DOHH2 (cell line): ENCODE results near the gene SCIN.
A peak's percentile ranks its signal among the peaks of the same experiment; 100 is the strongest.

Source experiments
- CTCF ChIP-seq: fragments of 200-600 bp; sonication (generic); IDR thresholded peaks from one replicate; pipeline ENCODE4 v1.5.1; 2014; ENCODE audit warnings: antibody characterized with exemption, mild to moderate bottlenecking, low read depth, low read length; ENCODE audit not compliant: poor library complexity, severe bottlenecking
- EZH2phosphoT487 ChIP-seq: fragments of 200-600 bp; sonication (generic); IDR thresholded peaks from 2 replicates; pipeline ENCODE4 v1.6.1; 2017; ENCODE audit warnings: borderline replicate concordance, mild to moderate bottlenecking, antibody characterized with exemption, low read length, moderate library complexity, mixed read lengths

DNA sequence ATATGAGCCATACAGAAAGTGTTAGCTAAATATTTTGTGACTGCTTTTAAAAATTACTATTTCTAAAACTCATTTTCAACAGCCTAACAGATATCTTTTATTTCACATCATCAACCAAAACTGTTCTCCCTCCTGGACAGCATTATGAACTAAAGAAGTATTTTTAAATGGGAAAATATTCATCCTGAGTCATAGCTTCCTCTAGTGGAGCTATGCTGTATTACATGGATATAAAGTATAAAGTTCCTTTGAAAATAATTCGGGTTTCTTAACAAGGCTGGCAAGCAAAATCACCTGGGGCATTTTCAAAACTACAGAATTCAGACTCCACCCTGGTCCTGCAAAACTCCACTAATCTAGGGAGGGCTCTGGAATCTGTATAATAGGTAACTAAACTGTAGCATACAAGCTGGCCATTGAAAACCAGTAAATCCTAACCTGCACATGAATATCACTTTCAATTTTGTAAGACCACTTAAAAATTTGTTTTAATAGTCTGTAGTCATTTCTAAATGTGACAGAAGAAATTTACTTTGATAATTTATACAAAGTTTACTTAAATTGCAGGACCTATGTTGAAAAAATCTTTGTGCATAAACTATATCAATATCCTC is 53.5 kb downstream of the SCIN start:
- TF ChIP-seq CTCF, result peak; percentile 74
- TF ChIP-seq EZH2phosphoT487, result no peak
